HG02970 (cell line): Measurements from ENCODE around the gene TRIM17.

Experiments
- ATAC-seq: cut with Tn5 transposase; IDR thresholded peaks from one replicate; pipeline ENCODE4 v1.9.1; 2021; ENCODE audit warnings: mild to moderate bottlenecking, moderate library complexity, moderate number of reproducible peaks; ENCODE audit not compliant: unreplicated experiment, low FRiP score

Gene TRIM17

DNA sequence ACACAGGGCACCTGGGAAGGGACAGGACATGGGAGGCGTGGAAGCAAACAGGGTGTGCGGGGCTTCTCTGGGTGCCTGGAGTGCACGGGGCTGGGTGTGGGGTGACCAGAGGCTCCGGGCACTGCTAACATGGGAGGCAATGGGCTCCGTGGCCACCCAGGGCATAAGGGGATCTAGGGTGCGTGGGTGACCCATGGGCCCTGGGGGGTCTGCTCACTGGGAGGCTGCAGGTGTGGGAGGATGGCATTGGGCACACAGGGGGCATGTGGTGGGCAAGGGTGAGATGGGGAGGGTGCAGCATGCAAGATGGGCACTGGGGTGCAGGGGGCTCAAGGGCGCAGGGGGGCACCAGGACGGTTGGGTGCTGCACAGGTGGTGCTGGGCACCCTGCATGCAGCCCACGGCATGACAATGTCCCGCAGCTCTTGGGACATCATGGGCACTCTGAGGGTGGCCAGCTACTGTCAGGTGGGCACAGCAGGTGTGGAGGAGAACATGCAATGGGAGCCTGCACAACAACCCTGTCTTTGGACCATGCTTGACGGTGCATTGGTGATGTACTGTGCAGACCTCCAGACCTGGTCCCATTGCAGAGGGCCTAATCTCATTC, 25.1 kb downstream of the TRIM17 start:
- ATAC-seq = no peak

DNA sequence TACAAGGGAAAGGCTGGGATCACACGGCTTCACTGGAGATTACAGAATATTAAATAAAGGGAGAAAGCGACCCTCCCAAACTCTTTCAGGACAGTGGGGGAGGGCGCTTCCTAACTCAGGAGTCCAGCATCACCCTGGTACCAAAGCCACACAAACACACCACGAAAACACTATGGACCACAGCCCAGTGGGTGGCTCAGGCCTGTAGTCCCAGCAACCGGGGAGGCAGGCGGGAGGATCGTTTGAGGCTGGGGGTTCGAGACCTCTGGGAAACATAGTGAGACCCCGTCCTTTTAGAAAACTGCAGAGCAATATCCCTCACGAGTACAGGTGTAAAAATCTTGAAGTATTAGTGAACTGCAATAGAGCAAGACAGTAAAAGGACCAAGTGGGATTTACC, 26.0 kb downstream of the TRIM17 start:
- no peak for ATAC-seq

DNA sequence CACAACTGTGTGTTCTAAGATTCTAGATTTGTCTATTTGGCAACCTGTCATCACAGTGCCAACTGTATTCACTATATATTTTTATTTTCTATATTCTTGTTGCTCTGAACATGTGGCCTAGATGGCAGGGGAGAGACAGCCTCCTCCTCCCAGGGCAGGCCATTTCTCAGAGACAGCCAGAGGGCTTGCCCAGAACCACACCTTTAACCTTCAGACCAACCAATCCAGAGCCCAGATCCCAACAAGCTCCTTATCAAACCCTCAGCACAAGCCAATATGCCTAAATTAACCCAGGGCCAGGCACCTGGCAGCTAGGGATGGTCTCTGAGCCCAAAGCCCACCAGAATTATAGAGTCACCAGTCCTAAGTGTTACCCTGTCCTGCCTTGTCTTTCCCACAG, 29.3 kb downstream of the TRIM17 start:
- ATAC-seq = no peak

DNA sequence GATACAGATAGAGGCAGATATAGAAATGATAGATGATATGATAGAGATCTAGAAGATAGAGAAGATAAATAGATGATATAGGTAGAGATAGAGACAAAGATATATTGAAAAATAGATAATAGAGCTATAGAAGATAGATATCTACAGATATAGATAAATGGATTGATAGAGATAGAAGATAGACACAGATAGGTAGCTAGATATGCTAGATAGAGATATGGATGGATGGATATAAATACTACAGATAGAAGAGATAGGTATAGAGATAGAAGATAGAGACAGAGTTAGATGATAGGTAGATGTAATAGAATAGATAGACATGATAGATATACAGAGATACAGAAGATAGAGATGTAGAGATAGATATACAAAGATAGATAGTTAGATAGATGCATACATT, 31.4 kb downstream of the TRIM17 start:
- ATAC-seq = no peak

DNA sequence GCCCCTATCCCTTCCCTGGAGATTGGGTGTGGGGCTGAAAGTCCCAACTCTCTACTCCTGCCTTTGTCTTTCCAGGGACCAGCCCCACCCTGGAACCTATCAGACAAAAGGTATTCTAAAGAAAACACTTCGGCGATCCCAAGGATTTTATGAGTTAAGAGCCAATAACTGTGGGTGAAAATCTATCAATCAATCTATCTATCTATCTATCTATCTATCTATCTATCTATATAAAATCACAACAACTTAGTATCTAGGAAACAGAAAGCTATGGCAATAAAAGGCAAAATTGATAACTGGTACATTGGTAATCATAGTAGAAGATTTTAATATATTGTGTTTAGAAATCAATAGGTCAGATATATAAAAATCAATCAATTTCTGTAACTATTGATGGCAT, 32.9 kb downstream of the TRIM17 start:
- no peak for ATAC-seq

DNA sequence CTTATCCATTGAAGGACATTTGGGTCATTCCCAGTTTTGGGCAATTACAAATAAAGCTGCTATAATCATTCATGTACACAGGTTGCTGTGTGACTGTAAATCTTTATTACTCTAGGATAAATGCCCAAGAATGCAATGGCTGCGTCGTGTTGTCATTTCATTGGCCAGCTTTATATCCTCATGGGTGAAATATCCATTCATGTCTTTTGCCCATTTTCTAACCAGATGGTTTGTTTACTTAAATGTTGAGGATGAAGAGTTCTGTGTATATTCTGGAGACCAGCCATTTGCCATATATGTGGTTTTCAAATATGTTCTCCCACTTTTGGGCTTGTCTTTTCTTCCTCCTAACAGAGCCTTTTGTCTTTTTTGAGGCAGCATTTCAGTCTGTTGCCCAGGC, 35.3 kb downstream of the TRIM17 start:
- ATAC-seq = no peak

DNA sequence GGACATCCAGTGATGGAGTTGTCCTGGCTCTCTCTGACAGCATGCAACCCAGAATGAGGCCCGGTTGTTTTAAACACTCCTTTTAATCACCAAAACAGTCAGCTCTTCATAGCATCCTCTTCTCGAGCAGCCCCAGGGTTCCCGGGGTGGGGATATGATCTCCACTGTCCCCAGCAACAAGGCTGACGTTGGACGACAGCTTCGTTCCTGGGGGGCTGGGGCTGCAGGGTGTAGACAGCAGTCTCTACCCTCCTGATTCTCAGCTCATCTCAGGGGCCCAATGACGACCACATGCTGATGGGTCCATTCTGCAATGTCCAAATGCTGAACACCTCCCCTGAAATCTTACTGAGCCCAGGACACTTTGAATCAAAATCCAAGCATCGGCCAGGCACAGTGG, 37.0 kb downstream of the TRIM17 start:
- ATAC-seq = no peak

- ATAC-seq = no peak
Observed at GRCh38 chr1:228378873-228379460, 37.7 kb downstream of the TRIM17 start.

- ATAC-seq = no peak
Observed at GRCh38 chr1:228378090-228378872, 38.4 kb downstream of the TRIM17 start.

GRCh38 chr1:228377664-228378089, 39.0 kb downstream of the TRIM17 start:
- no peak for ATAC-seq

DNA sequence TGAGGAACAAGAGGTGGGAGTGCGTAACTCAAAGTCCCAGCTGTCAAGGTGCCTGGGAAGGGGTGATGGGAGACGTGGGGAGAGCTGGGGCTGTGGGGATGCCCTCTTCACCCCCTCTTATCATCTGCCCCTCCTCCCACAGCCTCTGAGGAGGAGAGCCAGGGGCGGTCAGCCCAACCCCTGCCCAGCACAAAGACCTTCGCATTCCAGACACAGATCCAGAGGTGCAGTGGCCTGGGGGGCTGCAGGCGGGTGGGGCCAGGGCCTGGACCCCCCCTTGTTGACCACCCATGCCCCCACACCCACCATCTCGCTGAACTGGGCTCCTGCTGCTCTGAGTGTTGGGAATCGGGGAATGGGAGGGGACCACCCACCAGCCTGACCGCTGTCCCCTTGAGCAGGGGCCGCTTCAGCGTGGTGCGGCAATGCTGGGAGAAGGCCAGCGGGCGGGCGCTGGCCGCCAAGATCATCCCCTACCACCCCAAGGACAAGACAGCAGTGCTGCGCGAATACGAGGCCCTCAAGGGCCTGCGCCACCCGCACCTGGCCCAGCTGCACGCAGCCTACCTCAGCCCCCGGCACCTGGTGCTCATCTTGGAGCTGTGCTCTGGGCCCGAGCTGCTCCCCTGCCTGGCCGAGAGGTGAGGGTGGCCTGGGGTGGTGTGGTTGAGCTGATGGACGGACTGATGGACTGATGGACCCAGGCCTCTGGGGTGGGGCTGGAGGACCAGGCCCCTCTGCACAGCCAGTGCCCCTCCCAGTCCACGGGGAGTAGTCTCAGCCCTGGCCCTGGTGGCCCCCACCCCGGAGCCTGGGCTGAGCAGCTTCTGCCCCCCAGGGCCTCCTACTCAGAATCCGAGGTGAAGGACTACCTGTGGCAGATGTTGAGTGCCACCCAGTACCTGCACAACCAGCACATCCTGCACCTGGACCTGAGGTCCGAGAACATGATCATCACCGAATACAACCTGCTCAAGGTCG, 39.7 kb downstream of the TRIM17 start:
- no peak for ATAC-seq

- no peak for ATAC-seq
Observed at GRCh38 chr1:228376262-228376628, 40.4 kb downstream of the TRIM17 start.

DNA sequence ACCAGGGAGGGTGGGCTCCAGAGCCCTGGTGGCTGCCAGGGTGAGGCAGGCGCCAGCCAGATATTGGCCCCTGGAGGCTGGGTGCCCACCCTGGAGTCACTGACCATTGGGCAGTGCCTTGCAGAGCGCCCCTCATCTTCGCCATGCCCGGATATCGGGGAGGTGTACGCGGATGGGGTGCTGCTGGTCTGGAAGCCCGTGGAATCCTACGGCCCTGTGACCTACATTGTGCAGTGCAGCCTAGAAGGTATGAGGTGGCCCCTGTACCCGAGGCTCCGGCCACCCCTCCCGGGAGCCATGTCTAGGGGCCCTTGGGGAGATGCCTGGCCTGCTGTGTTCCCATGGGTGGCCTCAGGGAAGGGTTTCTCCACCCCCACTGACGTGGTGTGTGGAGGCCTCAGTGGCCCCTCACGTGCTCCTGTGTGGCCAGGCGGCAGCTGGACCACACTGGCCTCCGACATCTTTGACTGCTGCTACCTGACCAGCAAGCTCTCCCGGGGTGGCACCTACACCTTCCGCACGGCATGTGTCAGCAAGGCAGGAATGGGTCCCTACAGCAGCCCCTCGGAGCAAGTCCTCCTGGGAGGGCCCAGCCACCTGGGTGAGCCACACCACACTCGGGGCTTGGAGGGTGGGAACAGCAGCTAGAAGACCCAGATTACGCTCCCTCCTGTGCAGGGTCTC, 40.9 kb downstream of the TRIM17 start:
- ATAC-seq = no peak

DNA sequence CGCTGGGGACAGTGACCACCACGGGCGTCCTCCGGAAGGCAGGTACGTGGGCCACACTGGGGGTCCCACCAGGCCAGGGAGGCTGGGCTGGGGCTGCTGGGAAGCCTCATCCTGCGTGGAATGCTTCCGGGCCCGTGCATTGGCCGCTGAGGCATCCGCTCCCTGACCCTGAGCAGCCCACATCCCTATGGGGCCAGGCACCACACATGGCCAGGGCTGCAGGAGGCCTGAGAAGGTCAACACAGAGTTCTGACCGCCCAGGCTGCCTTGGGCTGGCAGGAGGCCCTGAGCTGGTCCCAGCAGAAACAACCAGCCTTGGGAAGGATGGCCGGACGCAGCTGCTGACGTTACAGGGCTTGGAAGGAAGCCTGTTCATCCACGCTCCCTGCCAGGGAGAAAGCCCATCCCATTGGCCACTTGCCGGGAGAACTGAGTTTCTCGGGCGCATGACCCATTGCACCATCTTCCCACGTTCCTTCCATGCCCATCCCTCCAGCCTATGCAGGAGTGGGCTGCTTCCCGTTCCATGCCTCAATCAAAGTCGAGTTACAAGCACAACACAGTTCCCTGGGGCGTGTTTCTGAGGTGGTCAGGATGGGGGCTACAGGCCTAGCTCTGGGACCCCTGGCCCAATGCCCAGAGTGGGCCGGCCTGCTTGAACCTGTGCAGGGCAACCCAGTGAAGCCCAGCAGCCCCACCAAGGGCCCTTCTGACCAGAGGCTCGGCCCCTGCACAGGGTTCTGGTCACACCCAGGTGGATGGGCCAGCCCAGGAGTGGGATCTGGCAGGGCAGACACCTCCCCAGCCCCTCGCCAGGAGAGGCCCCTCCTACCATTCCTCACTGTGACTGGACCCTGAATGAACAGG, 41.7 kb downstream of the TRIM17 start:
- ATAC-seq = no peak

GRCh38 chr1:228373681-228374571, 42.7 kb downstream of the TRIM17 start:
- ATAC-seq = no peak

DNA sequence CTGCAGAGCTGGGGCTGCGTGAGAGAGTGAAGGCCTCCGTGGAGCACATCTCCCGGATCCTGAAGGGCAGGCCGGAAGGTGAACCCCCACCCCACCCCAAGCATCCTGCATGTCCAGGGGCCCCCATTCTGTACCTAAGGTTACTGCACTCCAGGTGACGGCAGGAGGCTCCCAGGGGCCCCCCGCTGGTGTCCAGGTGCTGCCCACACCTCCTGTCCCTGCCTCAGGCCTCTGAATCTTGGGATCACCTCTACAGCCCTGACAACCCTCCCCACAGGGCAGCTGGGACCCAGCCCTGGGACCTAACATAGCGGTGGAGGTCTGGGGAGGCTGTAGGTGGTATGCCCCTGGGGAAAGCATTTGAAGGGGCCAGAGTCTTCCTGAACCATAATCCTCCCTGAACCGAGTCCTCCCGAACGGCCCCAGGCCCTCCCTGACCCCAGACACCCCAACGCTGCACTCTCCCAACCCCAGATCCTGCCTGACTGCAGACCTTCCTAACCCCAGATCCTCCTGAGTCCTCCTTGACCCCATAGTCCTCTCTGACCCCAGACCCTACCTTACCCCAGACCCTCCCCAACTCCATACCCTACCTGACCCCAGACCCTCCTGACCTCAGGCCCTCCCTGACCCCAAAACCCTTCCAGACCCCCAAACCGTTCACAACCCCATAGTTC, 43.5 kb downstream of the TRIM17 start:
- no peak for ATAC-seq

DNA sequence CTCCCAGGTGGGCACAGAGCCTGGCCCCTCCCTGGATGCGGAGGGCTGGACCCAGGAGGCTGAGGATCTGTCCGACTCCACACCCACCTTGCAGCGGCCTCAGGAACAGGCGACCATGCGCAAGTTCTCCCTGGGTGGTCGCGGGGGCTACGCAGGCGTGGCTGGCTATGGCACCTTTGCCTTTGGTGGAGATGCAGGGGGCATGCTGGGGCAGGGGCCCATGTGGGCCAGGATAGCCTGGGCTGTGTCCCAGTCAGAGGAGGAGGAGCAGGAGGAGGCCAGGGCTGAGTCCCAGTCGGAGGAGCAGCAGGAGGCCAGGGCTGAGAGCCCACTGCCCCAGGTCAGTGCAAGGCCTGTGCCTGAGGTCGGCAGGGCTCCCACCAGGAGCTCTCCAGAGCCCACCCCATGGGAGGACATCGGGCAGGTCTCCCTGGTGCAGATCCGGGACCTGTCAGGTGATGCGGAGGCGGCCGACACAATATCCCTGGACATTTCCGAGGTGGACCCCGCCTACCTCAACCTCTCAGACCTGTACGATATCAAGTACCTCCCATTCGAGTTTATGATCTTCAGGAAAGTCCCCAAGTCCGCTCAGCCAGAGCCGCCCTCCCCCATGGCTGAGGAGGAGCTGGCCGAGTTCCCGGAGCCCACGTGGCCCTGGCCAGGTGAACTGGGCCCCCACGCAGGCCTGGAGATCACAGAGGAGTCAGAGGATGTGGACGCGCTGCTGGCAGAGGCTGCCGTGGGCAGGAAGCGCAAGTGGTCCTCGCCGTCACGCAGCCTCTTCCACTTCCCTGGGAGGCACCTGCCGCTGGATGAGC, 44.3 kb downstream of the TRIM17 start:
- no peak for ATAC-seq
